Measurements from ENCODE around the gene ARHGEF9.

The ARHGEF9 gene

DNA sequence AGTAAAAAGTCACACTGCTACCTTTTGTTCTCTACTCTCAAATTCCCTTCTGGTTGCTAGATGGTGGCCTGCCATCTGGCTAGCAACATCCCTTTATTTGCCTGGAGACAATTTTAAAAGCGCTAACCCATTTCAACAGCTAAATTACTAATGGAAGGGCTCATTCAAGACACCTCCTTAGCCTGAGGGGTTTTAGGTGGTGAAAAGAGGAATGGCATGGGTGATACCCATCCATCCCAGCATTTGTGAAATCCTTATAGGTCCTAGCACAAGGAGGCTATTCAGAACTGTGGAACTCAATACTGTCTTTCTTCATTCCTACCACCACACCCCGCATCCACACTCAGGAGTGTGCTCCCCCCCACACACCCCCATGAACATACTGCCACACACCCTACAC lies 33.5 kb downstream of the ARHGEF9 start:
- no peak for DNase-seq
- in situ Hi-C loops (cut with HindIII; ENCODE audit: low pct_ligation_motif_present, low pct_unique_long_range_greater_than_20kb, low sequenced_read_pairs) = no loop called here

- in situ Hi-C loops (cut with HindIII; ENCODE audit: low pct_ligation_motif_present, low pct_unique_long_range_greater_than_20kb, low sequenced_read_pairs) = no loop called here
- no peak for DNase-seq
Measured at GRCh38 chrX:63750811-63751210, 34.2 kb downstream of the ARHGEF9 start.

DNA sequence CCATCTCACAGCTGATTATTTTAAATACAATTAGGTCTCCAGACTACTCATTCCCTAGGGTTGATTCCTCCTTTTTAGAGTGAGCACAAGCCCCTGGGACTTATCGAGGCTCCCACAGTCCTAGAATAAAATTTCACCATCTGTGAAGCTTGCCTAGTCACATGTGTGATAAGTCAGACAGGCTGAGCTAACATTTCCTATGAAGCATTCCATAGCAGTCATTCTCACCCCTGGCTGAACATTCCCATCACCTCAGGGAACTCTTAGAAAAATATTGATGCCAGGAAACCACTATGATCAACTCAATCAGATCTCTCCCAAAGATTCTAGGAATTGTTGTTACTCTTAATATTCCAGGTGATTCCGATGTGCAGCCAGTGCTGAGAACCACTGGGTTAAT lies 37.7 kb downstream of the ARHGEF9 start:
- peak; percentile 12 for DNase-seq
- in situ Hi-C loops (cut with HindIII; ENCODE audit: low pct_ligation_motif_present, low pct_unique_long_range_greater_than_20kb, low sequenced_read_pairs) = no loop called here

DNA sequence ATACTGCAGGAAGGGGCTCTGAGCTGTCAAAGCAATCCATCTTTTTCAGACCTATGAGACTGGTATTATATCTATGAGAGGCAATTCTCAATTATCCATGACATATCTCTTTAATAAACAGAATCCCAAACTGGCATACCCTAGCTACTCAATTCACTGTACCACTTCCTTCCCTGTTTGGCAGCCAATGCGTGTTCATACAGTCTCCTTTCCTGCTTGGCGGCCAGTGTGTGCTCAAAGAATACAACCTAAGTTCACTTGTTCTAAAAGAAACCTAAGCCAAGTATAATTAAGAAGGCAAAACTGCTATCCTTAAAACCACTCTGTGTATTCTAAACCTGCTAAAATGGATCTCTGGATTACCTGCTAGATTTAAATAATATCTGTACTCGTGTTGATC lies 38.3 kb downstream of the ARHGEF9 start:
- DNase-seq = no peak
- in situ Hi-C loops (cut with HindIII; ENCODE audit: low pct_ligation_motif_present, low pct_unique_long_range_greater_than_20kb, low sequenced_read_pairs) = no loop called here

- DNase-seq = no peak
- in situ Hi-C loops (cut with HindIII; ENCODE audit: low pct_ligation_motif_present, low pct_unique_long_range_greater_than_20kb, low sequenced_read_pairs) = no loop called here
Measured at GRCh38 chrX:63746278-63746677, 38.7 kb downstream of the ARHGEF9 start.

DNA sequence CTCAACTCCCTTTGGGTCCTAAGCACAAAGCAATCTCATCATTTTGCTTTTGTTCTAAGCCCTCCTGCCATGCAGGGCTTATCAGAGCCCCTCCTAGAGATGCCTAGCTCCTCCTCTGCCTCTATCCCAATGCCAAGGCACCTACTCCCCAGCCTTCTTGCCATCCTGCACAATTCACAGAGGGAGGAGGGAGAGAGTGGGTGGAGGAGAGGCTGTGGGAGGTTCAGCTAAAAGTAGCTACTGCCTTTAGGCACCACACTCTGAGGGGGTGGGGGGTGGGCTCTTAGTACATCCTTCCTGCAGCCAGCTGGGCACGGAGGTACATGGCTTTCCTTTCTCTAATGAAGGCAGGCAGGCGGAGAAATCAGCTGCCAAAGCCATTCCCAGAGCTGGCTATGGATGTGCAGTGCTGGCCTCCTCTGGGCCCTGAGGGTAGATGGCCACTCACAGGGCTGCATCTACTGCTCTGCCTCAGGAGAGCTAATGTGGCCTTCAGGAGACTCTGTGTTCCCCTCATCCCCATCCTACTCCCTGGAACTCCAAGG lies 40.1 kb downstream of the ARHGEF9 start:
- in situ Hi-C loops (cut with HindIII; ENCODE audit: low pct_ligation_motif_present, low pct_unique_long_range_greater_than_20kb, low sequenced_read_pairs) = no loop called here
- no peak for DNase-seq

DNA sequence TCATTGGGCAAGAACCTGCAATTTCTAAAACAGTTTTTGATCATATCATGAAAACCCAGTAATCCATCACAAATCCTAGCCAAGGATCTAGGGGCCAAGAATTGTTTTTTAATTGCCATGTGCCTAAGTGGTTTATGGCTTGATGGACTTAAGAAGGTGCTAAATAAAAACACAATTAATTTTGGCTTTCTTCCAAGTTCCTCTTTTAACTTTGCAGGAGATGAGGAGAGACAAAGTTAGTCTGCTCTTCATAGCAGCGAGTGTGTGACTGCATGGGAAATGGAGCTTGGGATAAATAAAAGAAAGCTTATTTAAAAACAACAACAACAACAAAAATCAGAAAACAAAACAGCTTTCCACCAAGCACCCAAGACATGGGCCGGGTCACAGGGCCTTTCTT lies 41.4 kb downstream of the ARHGEF9 start:
- in situ Hi-C loops (cut with HindIII; ENCODE audit: low pct_ligation_motif_present, low pct_unique_long_range_greater_than_20kb, low sequenced_read_pairs) = no loop called here
- DNase-seq = no peak

- no peak for DNase-seq
- in situ Hi-C loops (cut with HindIII; ENCODE audit: low pct_ligation_motif_present, low pct_unique_long_range_greater_than_20kb, low sequenced_read_pairs) = no loop called here
Measured at GRCh38 chrX:63740382-63740781, 44.6 kb downstream of the ARHGEF9 start.

DNA sequence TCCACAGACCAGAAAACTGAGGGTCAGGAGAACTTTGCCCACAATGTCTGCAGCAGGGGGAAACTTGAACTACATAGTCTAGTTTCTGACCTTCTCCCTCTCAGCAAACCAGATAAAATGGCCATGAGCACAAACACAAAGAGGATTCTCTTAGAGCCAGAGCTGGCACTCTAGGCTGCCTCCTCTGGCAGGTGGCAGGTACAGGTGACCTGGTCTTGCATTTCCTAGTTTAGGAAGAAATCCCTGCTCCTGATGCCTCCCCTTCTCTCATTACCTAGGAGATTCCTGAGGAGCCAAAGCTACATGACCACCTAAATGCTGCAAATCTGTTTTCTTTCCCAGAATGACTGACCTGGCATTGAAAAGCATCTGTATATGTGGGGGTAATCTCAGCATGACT lies 45.1 kb downstream of the ARHGEF9 start:
- DNase-seq = no peak
- in situ Hi-C loops (cut with HindIII; ENCODE audit: low pct_ligation_motif_present, low pct_unique_long_range_greater_than_20kb, low sequenced_read_pairs) = no loop called here

DNA sequence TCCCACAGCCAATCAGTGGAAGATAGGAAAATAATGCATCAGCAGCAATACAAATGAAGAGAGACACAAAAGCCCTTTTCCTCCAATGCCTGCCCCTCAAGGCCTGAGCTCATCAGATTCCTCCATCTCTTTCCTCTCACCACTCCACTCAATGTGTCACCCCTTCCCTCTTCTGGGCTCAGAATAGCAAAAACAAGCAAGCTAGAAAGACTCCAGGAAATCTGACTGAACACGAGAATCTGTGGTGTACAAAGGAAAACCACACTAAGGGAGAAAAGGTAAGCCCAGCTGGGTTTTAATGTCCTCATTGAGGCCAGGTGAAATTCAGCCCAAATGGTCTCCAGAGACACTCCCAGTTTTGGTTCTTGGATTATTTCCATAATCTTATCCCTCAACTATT lies 46.3 kb downstream of the ARHGEF9 start:
- in situ Hi-C loops (cut with HindIII; ENCODE audit: low pct_ligation_motif_present, low pct_unique_long_range_greater_than_20kb, low sequenced_read_pairs) = no loop called here
- no peak for DNase-seq

GRCh38 chrX:63737131-63737921 lies 47.7 kb downstream of the ARHGEF9 start:
- DNase-seq = no peak
- in situ Hi-C loops (cut with HindIII; ENCODE audit: low pct_ligation_motif_present, low pct_unique_long_range_greater_than_20kb, low sequenced_read_pairs) = no loop called here

DNA sequence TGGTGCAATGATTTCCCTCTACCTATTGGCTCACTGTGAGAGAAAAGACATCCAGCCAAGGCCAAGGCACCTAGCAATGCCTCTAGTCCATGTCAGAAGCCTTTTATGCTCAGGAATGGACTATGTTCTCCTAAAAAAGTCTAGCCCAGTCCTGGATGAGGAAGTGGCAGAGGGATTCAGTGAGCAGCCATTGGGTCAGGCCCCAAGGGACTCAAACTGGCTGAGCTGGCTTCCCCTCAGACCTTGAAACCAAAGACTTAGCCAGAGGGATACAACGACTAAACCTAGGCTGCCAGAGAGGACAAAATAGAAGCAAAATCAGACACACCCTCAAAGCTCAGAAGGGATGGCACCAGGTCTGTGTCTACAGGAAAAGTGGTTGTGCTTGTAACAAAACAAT lies 49.1 kb downstream of the ARHGEF9 start:
- no peak for DNase-seq
- in situ Hi-C loops (cut with HindIII; ENCODE audit: low pct_ligation_motif_present, low pct_unique_long_range_greater_than_20kb, low sequenced_read_pairs) = no loop called here

DNA sequence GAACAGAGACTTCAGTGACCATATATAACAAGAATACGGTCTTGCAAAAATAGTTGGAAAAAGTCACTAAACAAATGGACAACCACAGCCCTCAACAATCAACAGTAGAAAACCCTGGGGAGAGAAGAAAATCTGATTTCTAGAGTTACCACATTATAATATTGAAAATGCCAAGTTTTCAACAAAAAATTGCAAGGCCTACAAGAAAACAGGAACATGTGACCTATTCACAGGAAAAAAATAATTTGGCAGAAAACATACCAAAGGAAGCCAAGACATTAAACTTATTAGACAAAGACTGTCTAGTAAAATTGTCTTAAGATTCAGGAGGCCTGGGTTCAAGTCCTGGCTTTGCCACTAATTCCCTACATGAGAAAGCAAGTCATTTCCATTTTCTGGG lies 64.7 kb downstream of the ARHGEF9 start:
- DNase-seq = no peak
- in situ Hi-C loops (cut with HindIII; ENCODE audit: low pct_ligation_motif_present, low pct_unique_long_range_greater_than_20kb, low sequenced_read_pairs) = no loop called here

- in situ Hi-C loops (cut with HindIII; ENCODE audit: low pct_ligation_motif_present, low pct_unique_long_range_greater_than_20kb, low sequenced_read_pairs) = no loop called here
- no peak for DNase-seq
Measured at GRCh38 chrX:63719633-63720032, 65.4 kb downstream of the ARHGEF9 start.

DNA sequence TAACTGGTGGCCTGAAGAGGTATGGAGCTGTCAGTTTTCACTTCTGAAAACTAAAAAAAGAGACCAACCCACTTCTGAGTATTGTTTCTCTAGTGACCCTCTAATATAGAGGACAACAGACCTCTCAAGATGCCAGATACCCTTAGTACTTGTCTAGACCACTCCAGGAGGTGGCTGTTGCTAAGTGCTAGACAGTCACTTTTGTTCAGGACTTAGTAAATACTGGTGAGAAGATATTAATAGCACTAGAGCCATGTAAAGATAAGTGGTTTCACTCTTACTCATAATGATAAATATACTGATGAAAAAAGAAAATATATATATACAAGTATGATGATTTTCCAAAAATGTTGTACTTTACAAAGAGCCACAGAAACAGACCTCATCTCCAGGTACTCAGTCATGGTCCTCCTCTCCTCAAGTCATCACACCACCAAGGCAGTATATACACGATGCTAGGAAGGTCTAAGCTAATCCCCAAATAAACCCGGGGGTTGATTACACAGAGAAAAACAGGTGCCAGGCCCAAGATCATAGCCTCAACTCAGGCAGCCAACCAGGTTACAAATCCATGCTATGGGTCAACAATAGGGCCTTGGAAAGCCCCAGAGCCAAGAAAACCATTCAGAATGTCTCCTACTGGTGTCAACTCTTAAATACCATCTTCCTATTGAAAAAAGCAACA lies 66.9 kb downstream of the ARHGEF9 start:
- no peak for DNase-seq
- in situ Hi-C loops (cut with HindIII; ENCODE audit: low pct_ligation_motif_present, low pct_unique_long_range_greater_than_20kb, low sequenced_read_pairs) = no loop called here

DNA sequence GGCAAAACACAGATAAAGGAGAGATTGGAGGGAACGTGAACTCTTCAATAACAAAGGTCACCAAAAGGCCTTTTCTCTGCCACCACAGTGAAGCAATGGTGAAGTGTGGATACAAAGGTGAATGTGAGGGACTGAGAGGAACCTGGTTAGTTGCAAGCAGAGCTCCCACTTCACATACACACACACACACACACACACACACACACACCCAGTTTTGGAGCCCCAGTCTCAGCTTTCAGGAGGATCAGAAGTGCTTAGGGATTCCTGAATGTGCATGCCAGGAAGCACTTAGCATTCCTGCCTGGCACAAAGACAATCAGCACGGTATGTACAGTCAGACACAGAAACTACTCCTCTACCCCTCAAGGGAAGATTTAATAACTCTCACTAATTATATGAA lies 71.5 kb downstream of the ARHGEF9 start:
- in situ Hi-C loops (cut with HindIII; ENCODE audit: low pct_ligation_motif_present, low pct_unique_long_range_greater_than_20kb, low sequenced_read_pairs) = no loop called here

GRCh38 chrX:63708801-63709200 lies 76.2 kb downstream of the ARHGEF9 start:
- in situ Hi-C loops (cut with HindIII; ENCODE audit: low pct_ligation_motif_present, low pct_unique_long_range_greater_than_20kb, low sequenced_read_pairs) = no loop called here
- no peak for DNase-seq

More for the DNA sequence above, 71.5 kb downstream of the ARHGEF9 start:
- DNase-seq = no peak

DNA sequence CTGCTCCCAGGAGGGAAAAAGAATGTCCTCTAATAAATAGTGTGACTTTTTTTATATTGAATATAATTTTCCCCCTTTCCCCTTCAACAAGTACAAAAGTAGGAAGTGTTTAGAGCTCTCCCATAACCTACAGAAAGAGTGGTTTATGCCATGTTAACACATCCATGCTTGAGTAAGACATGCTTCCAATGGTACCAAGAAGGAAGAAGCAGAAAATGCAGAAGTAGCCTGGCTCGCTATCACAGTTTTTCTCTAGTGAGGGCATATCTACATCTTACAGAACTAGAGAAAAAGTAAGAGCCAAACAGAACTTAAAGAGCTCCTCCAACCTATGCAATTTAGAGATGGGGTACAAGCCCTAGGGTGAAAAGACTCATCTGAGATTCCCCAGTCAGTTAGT lies 82.5 kb downstream of the ARHGEF9 start:
- in situ Hi-C loops (cut with HindIII; ENCODE audit: low pct_ligation_motif_present, low pct_unique_long_range_greater_than_20kb, low sequenced_read_pairs) = no loop called here
- no peak for DNase-seq

DNA sequence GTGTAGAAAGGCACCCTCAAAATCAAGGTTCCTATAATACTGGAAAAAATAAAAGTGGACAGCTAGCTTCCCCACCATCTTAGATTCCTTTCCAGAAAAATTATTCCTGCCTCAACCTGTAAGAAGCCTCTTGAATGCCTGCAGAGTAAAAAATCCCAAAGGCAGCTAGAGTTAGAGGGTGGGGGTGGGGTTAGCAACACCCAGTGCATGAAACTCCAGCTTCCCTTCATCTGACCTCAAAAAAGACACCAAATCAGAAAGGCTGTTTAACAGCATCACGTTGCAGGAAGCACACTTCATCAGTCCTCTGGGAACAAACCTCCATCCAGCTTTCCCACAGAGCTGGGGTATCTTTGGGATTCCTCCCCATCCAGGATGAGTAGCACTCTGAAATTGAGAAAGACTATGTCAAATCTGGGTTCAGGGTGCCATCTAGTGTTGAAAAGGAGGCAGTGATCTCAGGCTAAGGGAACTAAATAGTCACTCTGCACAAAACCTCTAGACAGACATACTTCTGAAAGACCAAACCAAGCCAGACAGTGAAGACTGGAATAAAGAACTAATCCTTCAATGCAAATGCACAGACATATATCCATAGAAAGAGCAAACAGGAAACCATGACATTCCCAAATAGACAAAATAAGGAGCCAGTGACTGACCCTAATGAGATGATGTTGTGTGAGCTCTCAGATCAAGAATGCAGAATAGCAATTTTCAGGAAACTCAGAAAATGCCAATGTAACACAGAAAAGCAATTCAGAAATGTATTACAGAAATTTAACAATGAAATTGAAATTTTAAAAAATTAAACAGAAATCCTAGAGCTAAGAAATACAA lies 97.9 kb downstream of the ARHGEF9 start:
- peak; percentile 31 for DNase-seq
- in situ Hi-C loops (cut with HindIII; ENCODE audit: low pct_ligation_motif_present, low pct_unique_long_range_greater_than_20kb, low sequenced_read_pairs) = no loop called here

Data from ACHN (cell line).